Islet precursor cell (in vitro differentiated cells): ENCODE data around the gene TCTN3.
"Not testable (repeated sequence)": the region's sequence is repeated elsewhere in the genome, so short reads cannot be mapped to it uniquely, and the experiment has no call there.

Source experiments
- DNase-seq: peaks from one replicate; pipeline ENCODE4 v3.0.0-alpha.2; 2018

The TCTN3 gene

GRCh38 chr10:95683966-95684365, 9.8 kb downstream of the TCTN3 start:
- DNase-seq: no peak

- DNase-seq: no peak
Observed at GRCh38 chr10:95675403-95676116, 18.2 kb downstream of the TCTN3 start.

- no peak for DNase-seq
Observed at GRCh38 chr10:95674643-95675042, 19.1 kb downstream of the TCTN3 start.

- not testable (repeated sequence) for DNase-seq
Observed at GRCh38 chr10:95672641-95673040, 21.1 kb downstream of the TCTN3 start.

- no peak for DNase-seq
Observed at GRCh38 chr10:95664543-95664942, 29.2 kb downstream of the TCTN3 start.

- no peak for DNase-seq
Observed at GRCh38 chr10:95663496-95663895, 30.2 kb downstream of the TCTN3 start.

GRCh38 chr10:95661818-95662217, 31.9 kb downstream of the TCTN3 start:
- DNase-seq: no peak

GRCh38 chr10:95660283-95660682, 33.4 kb downstream of the TCTN3 start:
- no peak for DNase-seq

GRCh38 chr10:95657250-95657649, 36.5 kb downstream of the TCTN3 start:
- no peak for DNase-seq

- peak; percentile 94 for DNase-seq
Observed at GRCh38 chr10:95656291-95657164, 37.2 kb downstream of the TCTN3 start, which contains the start of gene ALDH18A1. Gene ALDH18A1 (minus strand): TSS chr10:95656711. CDS start chr10:95653377, 3,334 bp downstream.

- DNase-seq: peak; percentile 55
Observed at GRCh38 chr10:95655571-95656290, 38.0 kb downstream of the TCTN3 start.

GRCh38 chr10:95653895-95654294, 39.8 kb downstream of the TCTN3 start:
- no peak for DNase-seq

- DNase-seq: no peak
Observed at GRCh38 chr10:95651346-95652060, 42.2 kb downstream of the TCTN3 start.

GRCh38 chr10:95650232-95650631, 43.5 kb downstream of the TCTN3 start:
- no peak for DNase-seq

GRCh38 chr10:95648138-95648537, 45.6 kb downstream of the TCTN3 start:
- DNase-seq: no peak

GRCh38 chr10:95646160-95646559, 47.6 kb downstream of the TCTN3 start:
- DNase-seq: no peak

- no peak for DNase-seq
Observed at GRCh38 chr10:95644901-95645300, 48.8 kb downstream of the TCTN3 start.

- no peak for DNase-seq
Observed at GRCh38 chr10:95640891-95641315, 52.8 kb downstream of the TCTN3 start.

- DNase-seq: no peak
Observed at GRCh38 chr10:95637911-95638310, 55.8 kb downstream of the TCTN3 start.

GRCh38 chr10:95637140-95637539, 56.6 kb downstream of the TCTN3 start:
- no peak for DNase-seq

GRCh38 chr10:95635319-95635733, 58.4 kb downstream of the TCTN3 start:
- no peak for DNase-seq

GRCh38 chr10:95628786-95629185, 64.9 kb downstream of the TCTN3 start:
- no peak for DNase-seq

GRCh38 chr10:95626500-95626899, 67.2 kb downstream of the TCTN3 start:
- no peak for DNase-seq
